ENCODE measurements around the gene CRTAC1.

DNA sequence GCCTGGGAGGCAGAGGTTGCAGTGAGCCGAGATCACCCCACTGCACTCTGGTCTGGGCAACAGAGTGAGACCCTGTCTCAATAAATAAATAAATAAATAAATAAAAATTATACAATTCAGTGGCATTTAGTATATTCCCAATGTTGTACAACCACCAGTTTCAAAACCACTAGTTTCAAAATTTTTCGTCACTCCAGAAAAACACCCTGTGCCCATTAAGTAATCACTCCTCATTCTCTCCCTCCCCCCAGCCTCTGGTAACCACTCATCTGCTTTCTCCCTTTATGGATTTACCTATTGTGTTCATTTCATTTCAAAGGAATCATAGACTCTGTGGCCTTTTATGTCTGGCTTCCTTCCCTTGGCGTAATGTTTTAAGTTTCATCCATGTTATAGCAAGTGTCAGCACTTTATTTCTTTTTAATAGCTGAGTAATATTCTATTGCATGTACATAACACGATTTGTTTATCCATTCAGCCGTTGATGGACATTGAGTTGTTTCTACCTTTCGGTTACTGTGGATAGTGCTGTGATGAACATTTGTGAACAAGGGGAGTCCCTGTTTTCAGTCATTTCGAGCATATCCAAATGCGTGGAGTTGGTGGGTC is 210.2 kb downstream of the CRTAC1 start:
- TF ChIP-seq EZH2phosphoT487 (IDR thresholded peaks at IDR 0.05; ENCODE audit: borderline replicate concordance, low read depth) (no peak), POLR2AphosphoS5 (IDR thresholded peaks at IDR 0.05; ENCODE audit: low read depth, low read length) (no peak), SIN3A (IDR thresholded peaks at IDR 0.05; ENCODE audit: borderline replicate concordance, low read depth, low read length) (no peak)
- TF ChIP-seq, protein P1, sequence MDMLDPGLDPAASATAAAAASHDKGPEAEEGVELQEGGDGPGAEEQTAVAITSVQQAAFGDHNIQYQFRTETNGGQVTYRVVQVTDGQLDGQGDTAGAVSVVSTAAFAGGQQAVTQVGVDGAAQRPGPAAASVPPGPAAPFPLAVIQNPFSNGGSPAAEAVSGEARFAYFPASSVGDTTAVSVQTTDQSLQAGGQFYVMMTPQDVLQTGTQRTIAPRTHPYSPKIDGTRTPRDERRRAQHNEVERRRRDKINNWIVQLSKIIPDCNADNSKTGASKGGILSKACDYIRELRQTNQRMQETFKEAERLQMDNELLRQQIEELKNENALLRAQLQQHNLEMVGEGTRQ (IDR thresholded peaks at IDR 0.05; ENCODE audit: borderline replicate concordance, low read depth, low read length): no peak
